Limb (tissue), 2 donors: ENCODE measurements around the gene ADAMTS6.
"Not testable (repeated sequence)": the region's sequence is repeated elsewhere in the genome, so short reads cannot be mapped to it uniquely, and the experiment has no call there.

Experiments used
- DNase-seq, 2 donors: peaks; one replicate each; pipeline ENCODE4 v3.0.0-alpha.2; 2016; ENCODE audit errors: extremely low spot score in 2 of 2

The ADAMTS6 gene, protein sequence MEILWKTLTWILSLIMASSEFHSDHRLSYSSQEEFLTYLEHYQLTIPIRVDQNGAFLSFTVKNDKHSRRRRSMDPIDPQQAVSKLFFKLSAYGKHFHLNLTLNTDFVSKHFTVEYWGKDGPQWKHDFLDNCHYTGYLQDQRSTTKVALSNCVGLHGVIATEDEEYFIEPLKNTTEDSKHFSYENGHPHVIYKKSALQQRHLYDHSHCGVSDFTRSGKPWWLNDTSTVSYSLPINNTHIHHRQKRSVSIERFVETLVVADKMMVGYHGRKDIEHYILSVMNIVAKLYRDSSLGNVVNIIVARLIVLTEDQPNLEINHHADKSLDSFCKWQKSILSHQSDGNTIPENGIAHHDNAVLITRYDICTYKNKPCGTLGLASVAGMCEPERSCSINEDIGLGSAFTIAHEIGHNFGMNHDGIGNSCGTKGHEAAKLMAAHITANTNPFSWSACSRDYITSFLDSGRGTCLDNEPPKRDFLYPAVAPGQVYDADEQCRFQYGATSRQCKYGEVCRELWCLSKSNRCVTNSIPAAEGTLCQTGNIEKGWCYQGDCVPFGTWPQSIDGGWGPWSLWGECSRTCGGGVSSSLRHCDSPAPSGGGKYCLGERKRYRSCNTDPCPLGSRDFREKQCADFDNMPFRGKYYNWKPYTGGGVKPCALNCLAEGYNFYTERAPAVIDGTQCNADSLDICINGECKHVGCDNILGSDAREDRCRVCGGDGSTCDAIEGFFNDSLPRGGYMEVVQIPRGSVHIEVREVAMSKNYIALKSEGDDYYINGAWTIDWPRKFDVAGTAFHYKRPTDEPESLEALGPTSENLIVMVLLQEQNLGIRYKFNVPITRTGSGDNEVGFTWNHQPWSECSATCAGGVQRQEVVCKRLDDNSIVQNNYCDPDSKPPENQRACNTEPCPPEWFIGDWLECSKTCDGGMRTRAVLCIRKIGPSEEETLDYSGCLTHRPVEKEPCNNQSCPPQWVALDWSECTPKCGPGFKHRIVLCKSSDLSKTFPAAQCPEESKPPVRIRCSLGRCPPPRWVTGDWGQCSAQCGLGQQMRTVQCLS (N-terminal part only)

GRCh38 chr5:65481635-65482295 is at the start of gene ADAMTS6:
Gene ADAMTS6, minus strand, starts transcription at chr5:65481920. Its CDS starts 8,247 bp downstream, at chr5:65473673.
- DNase-seq, result peak; percentile 92 to 96

DNA sequence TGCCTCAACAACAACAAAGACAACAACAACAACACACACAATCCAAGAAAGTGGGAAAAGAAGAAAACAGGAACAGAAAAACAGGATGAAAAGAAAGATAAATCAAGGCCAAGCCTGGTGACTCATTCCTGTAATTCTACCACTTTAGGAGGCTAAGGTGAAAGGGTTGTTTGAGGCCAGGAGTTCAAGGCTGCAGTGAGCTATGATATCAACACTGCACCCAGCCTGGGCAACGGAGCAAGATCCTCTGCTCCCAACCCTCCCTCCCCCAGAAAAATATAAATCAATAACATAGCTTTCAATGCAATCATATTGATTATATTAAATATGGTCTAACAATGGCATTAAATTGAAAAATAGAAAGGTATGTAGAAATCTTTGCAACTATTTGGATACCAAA is 49.2 kb upstream of the ADAMTS6 start:
- no peak for DNase-seq

- DNase-seq, result no peak
These were observed 44.0 kb upstream of the ADAMTS6 start for GRCh38 chr5:65525726-65526125.

DNA sequence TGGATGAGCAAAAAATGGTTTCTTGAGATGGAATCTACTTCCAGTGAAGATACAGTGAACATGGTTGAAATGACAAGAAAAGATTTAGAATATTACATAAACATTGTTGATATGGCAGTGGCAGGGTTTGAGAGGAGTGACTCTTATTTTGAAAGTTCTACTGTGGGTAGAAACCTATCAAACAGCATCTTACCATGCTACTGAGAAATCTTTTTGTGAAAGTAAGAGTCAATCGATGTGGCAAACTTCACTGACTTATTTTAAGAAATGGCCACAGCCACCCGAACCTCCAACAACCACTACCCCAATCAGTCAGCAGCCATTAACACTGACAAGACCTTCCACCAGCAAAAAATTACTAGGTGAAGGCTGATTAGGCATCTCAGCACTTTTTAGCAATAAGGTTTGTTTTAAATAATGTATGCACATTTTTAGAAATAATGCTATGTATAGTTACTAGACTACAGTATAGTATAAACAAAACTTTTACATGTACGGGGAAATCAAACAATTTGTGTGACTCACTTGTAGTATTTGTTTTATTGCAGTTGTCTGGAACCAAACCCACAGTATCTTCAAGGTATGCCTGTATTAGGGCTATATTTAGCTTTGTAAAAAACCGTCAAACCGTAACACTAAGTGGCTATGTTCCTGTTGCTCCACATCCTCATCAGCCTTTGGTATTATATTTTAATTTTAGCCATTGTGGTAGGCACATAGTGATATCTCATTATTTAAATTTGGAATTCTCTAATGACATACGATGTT is 30.6 kb upstream of the ADAMTS6 start:
- no peak for DNase-seq

DNA sequence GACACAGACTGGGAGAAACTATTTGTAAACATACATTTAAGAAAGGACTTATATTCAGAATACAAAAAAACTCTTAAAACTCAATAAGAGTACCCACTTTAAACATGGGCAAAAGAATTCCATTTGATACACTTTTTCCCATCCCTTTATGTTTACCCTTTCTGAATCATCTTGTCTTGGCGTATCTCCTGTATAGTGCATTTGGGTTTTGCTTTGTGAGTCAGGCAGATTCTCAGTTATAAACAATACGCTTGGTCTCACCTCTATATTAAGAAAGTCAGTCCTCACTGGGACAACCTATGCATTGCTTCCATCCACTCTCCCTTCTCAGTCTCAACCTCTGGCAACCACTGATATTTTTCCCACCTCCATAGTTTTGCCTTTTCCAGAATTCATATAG is 27.3 kb upstream of the ADAMTS6 start:
- DNase-seq, result no peak

DNA sequence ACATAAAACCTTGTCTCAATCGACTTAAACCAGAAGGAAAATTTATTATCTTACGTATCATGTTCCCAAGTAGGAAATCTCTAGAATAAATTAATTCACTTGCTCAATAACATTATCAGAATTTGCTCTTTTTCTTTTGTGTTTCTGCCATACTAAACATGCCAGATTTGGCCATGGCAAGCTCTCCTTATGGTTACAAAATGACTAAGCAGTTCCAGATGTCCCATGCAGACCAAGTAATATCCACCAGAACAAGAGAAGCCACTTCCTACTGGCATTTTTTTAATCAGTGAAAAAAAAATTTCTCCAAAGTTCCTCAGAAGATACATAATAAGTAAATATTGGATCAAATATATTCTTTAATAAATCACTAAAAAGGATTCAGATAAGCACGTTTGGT is 25.2 kb upstream of the ADAMTS6 start:
- peak in 1 of 2 donors; percentile 8 for DNase-seq

GRCh38 chr5:65489119-65489518 is 7.4 kb upstream of the ADAMTS6 start:
- DNase-seq, result no peak

GRCh38 chr5:65488038-65488687 is 6.4 kb upstream of the ADAMTS6 start:
- not testable (repeated sequence) for DNase-seq

DNA sequence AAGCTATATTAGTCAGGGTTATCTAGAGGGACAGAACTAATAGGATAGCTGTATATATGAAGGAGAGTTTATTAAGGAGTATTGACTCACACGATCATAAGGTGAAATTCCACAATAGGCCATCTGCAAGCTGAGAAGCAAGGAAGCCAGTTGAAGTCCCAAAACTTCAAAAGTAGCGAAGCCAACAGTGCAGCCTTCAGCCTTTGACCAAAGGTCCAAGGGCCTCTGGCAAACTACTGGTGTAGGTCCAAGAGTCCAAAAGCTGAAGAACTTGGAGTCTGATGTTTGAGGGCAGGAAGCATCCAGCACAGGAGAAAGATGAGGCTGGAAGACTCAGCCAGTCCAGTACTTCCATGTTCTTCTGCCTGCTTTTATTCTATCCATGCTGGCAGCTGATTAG is 5.1 kb upstream of the ADAMTS6 start:
- DNase-seq, result not testable (repeated sequence)

GRCh38 chr5:65485405-65485804 is 3.7 kb upstream of the ADAMTS6 start:
- DNase-seq, result peak in 1 of 2 donors; percentile 28

GRCh38 chr5:65483546-65484346 is 2.0 kb upstream of the ADAMTS6 start:
- DNase-seq, result peak in 1 of 2 donors; percentile 90

- DNase-seq, result peak; percentile 33 to 55
These were observed 1.2 kb upstream of the ADAMTS6 start for GRCh38 chr5:65482736-65483545.

DNA sequence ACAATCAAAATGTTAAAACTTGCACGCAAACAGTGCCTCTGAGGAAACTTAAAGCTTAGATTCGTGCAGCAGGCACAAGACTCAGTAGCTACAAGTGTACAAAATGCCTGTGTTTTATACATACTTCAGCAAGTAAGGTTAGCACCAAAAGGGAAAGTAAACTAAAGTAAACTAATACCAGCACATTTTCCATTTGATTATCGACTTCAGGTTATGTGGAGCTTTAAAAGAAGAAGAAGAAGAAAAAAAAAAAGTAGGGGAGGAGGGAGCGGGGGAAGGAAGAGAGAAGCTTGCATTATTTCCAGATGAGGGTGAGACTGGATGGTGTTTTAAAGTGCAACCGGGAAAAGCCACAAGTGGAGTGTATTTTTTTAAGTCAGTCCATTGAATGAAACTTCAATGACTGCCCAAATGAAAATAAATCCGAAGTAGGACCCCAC is 596 bp upstream of the ADAMTS6 start:
- peak in 1 of 2 donors; percentile 47 for DNase-seq

- no peak for DNase-seq
These were observed 544 bp downstream of the ADAMTS6 start for GRCh38 chr5:65481171-65481581.

DNA sequence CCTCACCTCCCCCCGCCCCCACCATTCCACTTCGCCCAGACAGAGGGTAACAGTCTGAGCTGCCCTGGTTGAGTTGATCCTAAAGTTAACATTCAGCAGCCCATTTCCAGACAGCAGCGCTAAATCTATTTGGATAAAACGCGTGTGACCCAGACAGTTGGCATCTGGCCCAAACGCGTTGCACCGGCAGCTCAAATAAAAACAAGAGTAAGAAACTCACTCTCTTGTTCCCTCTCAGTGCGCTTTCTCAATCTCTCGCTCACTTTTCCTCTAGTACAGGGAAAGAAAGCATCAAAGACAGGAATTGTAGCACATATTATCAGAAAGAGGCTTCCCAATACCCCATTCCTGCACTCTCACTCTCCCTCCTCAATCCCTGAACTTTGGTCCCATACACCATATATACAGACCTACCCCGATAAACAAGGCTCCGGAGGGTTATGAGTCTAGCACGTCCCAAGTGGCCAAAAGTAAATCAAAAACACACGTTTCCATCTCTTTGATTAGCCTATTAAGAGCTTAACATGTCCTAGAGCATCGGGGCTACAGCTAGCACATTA is 1.3 kb downstream of the ADAMTS6 start:
- peak; percentile 69 to 82 for DNase-seq

DNA sequence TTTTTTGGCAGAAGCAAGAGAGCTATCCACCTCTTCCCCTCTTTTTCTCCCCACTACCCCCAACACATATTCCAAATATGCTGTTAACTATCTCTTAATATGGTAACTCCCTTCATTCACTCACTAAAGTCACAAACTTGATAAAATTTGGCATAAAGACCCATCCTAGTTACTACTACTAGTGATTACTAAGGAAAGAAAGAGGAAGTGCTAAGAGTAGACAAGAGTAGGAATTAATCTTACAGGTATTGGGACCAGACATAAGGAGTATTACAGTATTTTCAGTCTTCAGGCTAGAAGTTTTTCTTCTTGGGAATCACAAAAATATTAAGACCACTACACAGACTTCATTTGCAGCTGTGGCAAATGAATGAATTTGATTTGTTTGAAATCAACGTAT is 2.2 kb downstream of the ADAMTS6 start:
- DNase-seq, result no peak

DNA sequence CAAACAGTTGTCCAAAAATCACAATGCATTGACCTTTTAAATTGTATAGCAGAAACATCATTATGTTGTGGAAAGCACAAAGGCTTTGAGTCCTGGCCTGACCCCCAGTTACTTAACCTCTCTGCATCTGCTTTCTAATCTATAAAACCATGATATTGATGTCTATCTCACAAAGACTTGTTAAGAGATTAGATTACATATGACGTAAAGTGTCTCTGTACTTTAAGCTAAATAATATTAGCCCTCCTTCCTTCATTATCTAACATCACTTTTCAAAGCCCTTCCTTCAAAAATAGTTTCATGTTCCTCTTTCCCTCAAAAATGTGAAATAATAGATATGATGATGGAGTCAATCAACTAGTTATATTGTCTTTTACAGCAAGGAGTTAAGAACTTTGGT is 3.4 kb downstream of the ADAMTS6 start:
- DNase-seq, result no peak

GRCh38 chr5:65475895-65476294 is 5.8 kb downstream of the ADAMTS6 start:
- DNase-seq, result no peak
